NCI-H2227 treated with DMSO at 0.1 percent for 48 hours (cell line): ENCODE data around the gene CIT.

ENCODE experiments used
- DNase-seq: peaks from one replicate; lab custom pipeline; 2025; lab: John Stamatoyannopoulos, UW

The CIT gene

GRCh38 chr12:119803381-119803791 is 73.7 kb downstream of the CIT start:
- DNase-seq, result peak; percentile 34

GRCh38 chr12:119802472-119802871 is 74.6 kb downstream of the CIT start:
- peak; percentile 4 for DNase-seq

GRCh38 chr12:119797090-119797489 is 80.0 kb downstream of the CIT start:
- DNase-seq, result peak; percentile 20

- no peak for DNase-seq
Observed at GRCh38 chr12:119796292-119796691, 80.8 kb downstream of the CIT start.

GRCh38 chr12:119791453-119791852 is 85.7 kb downstream of the CIT start:
- no peak for DNase-seq

- DNase-seq, result no peak
Observed at GRCh38 chr12:119788786-119789185, 88.3 kb downstream of the CIT start.

- DNase-seq, result no peak
Observed at GRCh38 chr12:119786539-119786938, 90.6 kb downstream of the CIT start.

GRCh38 chr12:119784673-119785072 is 92.4 kb downstream of the CIT start:
- DNase-seq, result no peak

- DNase-seq, result no peak
Observed at GRCh38 chr12:119783787-119784186, 93.3 kb downstream of the CIT start.

GRCh38 chr12:119781804-119782203 is 95.3 kb downstream of the CIT start:
- no peak for DNase-seq

GRCh38 chr12:119780786-119781434 is 96.2 kb downstream of the CIT start:
- peak; percentile 37 for DNase-seq

- DNase-seq, result no peak
Observed at GRCh38 chr12:119775246-119775895, 101.7 kb downstream of the CIT start.

- DNase-seq, result no peak
Observed at GRCh38 chr12:119772431-119772830, 104.7 kb downstream of the CIT start.

- DNase-seq, result no peak
Observed at GRCh38 chr12:119770146-119770545, 107.0 kb downstream of the CIT start.

- DNase-seq, result no peak
Observed at GRCh38 chr12:119762619-119763018, 114.5 kb downstream of the CIT start.

- no peak for DNase-seq
Observed at GRCh38 chr12:119758722-119759121, 118.4 kb downstream of the CIT start.

- no peak for DNase-seq
Observed at GRCh38 chr12:119758234-119758633, 118.9 kb downstream of the CIT start.

- no peak for DNase-seq
Observed at GRCh38 chr12:119751961-119752360, 125.2 kb downstream of the CIT start.

GRCh38 chr12:119749666-119750065 is 127.5 kb downstream of the CIT start:
- DNase-seq, result peak; percentile 29

GRCh38 chr12:119748497-119748896 is 128.6 kb downstream of the CIT start:
- no peak for DNase-seq

GRCh38 chr12:119746169-119746568 is 131.0 kb downstream of the CIT start:
- DNase-seq, result no peak

GRCh38 chr12:119744900-119745606 is 132.1 kb downstream of the CIT start:
- DNase-seq, result no peak

GRCh38 chr12:119742700-119743099 is 134.4 kb downstream of the CIT start:
- DNase-seq, result no peak
